Endothelial cell (in vitro differentiated cells): Measurements from ENCODE around the gene N4BP2L2. TPM values are rescaled to one million over a fixed set of nuclear protein-coding genes. Genes with fewer than 3 reads are reported as not detected.
"Not testable (repeated sequence)": the region's sequence is repeated elsewhere in the genome, so short reads cannot be mapped to it uniquely, and the experiment has no call there.

Experiments used
- DNase-seq: peaks from one replicate; pipeline ENCODE4 v3.0.0; 2021; ENCODE audit warnings: low spot score
- H3K27ac Mint-ChIP-seq: one replicate; pipeline ENCODE4 v1.8.0; 2021; ENCODE audit warnings: mixed read lengths, inconsistent platforms; ENCODE audit not compliant: unreplicated experiment
- H3K27me3 Mint-ChIP-seq: one replicate; pipeline ENCODE4 v1.8.0; 2021; ENCODE audit warnings: mild to moderate bottlenecking, moderate library complexity, mixed read lengths, inconsistent platforms; ENCODE audit not compliant: unreplicated experiment
- H3K36me3 Mint-ChIP-seq: one replicate; pipeline ENCODE4 v1.8.0; 2021; ENCODE audit warnings: mild to moderate bottlenecking, low read depth, mixed read lengths, inconsistent platforms; ENCODE audit not compliant: unreplicated experiment
- H3K4me1 Mint-ChIP-seq: one replicate; pipeline ENCODE4 v1.8.0; 2021; ENCODE audit warnings: mild to moderate bottlenecking, mixed read lengths, inconsistent platforms; ENCODE audit not compliant: unreplicated experiment
- H3K4me3 Mint-ChIP-seq: one replicate; pipeline ENCODE4 v1.8.0; 2021; ENCODE audit warnings: mild to moderate bottlenecking, mixed read lengths, inconsistent platforms; ENCODE audit not compliant: unreplicated experiment
- H3K9me3 Mint-ChIP-seq: one replicate; pipeline ENCODE4 v1.8.0; 2021; ENCODE audit warnings: mixed read lengths, inconsistent platforms; ENCODE audit not compliant: unreplicated experiment
- total RNA-seq: library from RNA; stranded (reverse); fragmentation: NEBNext Ultra II Directional; extraction: Animal tissue kit (Norgen Biotek cat#: 25700); gene quantifications from one replicate; pipeline ENCODE4 v1.2.1, GENCODE V29; 2021; ENCODE audit not compliant: unreplicated experiment
- TF ChIP-seq, protein P1 (sequence below): fragments of 200-600 bp; sonication (generic); IDR thresholded peaks from one replicate; pipeline ENCODE4 v1.5.0; 2021; ENCODE audit warnings: antibody characterized with exemption; ENCODE audit not compliant: unreplicated experiment

Gene N4BP2L2
- total RNA-seq, 1 donor from 2014 or later, result 81.1 TPM

DNA sequence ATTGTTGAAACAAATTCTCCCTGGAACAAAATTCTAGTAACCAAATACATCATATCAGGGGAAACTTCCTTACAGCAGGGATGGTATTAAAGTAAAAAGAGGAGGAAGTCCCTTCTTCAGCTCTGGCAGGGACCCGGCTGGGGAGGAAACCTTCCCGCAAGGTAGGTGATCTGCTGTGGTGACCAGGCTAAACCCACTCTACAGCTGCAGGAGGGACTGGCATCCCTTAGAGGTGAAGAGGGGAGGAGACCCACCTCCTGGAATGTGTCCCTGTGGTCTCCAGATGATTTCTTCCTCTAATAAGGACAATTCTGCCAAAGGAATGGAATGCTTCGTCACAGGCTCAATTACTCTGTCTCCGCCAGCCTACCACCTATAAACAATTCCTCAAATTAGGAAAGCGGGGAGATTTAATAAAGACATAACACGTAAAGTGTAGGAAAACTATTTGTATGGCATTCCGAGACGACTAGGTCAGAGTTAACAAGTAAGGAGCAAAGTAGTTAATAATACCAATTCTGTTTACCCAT, 47.0 kb upstream of the N4BP2L2 start:
- Mint-ChIP-seq H3K27me3 (peaks cover 10% of the 10 kb centered on the region), H3K9me3 (no peaks in the 10 kb centered on the region), H3K4me1 (peaks cover 34% of the 10 kb centered on the region), H3K27ac (peak overlapping the region; percentile 64), H3K4me3 (peak overlapping the region; percentile 90), H3K36me3 (peaks cover 8% of the 10 kb centered on the region)
- TF ChIP-seq, protein P1, sequence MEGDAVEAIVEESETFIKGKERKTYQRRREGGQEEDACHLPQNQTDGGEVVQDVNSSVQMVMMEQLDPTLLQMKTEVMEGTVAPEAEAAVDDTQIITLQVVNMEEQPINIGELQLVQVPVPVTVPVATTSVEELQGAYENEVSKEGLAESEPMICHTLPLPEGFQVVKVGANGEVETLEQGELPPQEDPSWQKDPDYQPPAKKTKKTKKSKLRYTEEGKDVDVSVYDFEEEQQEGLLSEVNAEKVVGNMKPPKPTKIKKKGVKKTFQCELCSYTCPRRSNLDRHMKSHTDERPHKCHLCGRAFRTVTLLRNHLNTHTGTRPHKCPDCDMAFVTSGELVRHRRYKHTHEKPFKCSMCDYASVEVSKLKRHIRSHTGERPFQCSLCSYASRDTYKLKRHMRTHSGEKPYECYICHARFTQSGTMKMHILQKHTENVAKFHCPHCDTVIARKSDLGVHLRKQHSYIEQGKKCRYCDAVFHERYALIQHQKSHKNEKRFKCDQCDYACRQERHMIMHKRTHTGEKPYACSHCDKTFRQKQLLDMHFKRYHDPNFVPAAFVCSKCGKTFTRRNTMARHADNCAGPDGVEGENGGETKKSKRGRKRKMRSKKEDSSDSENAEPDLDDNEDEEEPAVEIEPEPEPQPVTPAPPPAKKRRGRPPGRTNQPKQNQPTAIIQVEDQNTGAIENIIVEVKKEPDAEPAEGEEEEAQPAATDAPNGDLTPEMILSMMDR, result no peak
- DNase-seq, result peak; percentile 10

GRCh38 chr13:32582991-32583390, 44.4 kb upstream of the N4BP2L2 start:
- Mint-ChIP-seq H3K36me3 (peaks cover 7% of the 10 kb centered on the region), H3K4me3 (no peak overlapping the region), H3K4me1 (peaks cover 12% of the 10 kb centered on the region), H3K27me3 (peaks cover 10% of the 10 kb centered on the region), H3K9me3 (peaks cover 5% of the 10 kb centered on the region), H3K27ac (no peak overlapping the region)
- TF ChIP-seq, protein P1, result no peak
- DNase-seq, result no peak

DNA sequence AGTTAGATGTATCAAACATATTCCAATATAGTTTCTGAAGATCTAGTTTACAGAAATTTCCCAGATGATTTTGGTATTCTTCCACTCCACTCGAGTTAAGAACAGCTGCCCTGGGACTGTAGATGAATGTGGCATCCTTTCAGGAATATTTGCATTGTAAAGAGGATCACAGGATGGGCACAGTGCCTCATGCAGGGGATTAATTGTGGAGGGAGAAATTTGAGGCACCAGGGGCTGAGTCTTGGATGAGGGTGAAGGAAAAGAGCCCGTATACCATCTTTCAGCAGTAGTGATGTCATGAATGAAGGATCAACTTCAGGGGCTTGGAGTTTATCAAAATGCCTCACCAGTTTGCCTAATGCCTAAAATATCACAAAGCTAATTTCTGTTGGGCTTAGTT, 43.7 kb upstream of the N4BP2L2 start:
- no peak for DNase-seq
- TF ChIP-seq, protein P1, result no peak
- peaks cover 5% of the 10 kb centered on the region for H3K27me3 Mint-ChIP-seq
- no peak overlapping the region for H3K27ac Mint-ChIP-seq
- peaks cover 5% of the 10 kb centered on the region for H3K4me1 Mint-ChIP-seq
- no peak overlapping the region for H3K4me3 Mint-ChIP-seq
- peaks cover 8% of the 10 kb centered on the region for H3K9me3 Mint-ChIP-seq
- H3K36me3 Mint-ChIP-seq, result peaks cover 3% of the 10 kb centered on the region

- DNase-seq, result no peak
- TF ChIP-seq, protein P1, result peak; percentile 61
- Mint-ChIP-seq H3K4me3 (no peak overlapping the region), H3K27me3 (peaks cover 4% of the 10 kb centered on the region), H3K9me3 (peaks cover 11% of the 10 kb centered on the region), H3K36me3 (peaks cover 9% of the 10 kb centered on the region), H3K4me1 (peaks cover 5% of the 10 kb centered on the region), H3K27ac (no peak overlapping the region)
Observed at GRCh38 chr13:32581177-32581786, 42.7 kb upstream of the N4BP2L2 start.

DNA sequence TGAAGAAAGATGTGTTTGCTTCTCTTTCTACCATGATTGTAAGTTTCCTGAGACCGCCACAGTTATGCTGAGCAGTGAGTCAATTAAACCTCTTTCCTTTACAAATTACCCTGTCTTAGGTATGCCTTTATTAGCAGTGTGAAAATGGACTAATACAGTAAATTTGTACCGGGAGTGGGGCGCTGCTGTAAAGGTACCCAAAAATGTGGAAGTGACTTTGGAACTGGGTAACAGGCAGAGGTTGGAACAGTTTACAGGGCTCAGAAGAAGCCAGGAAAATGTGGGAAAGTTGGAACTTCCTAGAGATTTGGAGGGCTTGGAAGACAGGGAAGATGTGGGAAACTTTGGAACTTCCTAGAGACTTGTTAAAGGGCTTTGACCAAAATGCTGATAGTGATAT, 38.4 kb upstream of the N4BP2L2 start:
- Mint-ChIP-seq H3K27me3 (no peaks in the 10 kb centered on the region), H3K9me3 (peaks cover 11% of the 10 kb centered on the region), H3K4me3 (peak overlapping the region; percentile 77), H3K27ac (no peak overlapping the region), H3K4me1 (no peaks in the 10 kb centered on the region), H3K36me3 (peaks cover 9% of the 10 kb centered on the region)
- TF ChIP-seq, protein P1, result no peak
- no peak for DNase-seq

DNA sequence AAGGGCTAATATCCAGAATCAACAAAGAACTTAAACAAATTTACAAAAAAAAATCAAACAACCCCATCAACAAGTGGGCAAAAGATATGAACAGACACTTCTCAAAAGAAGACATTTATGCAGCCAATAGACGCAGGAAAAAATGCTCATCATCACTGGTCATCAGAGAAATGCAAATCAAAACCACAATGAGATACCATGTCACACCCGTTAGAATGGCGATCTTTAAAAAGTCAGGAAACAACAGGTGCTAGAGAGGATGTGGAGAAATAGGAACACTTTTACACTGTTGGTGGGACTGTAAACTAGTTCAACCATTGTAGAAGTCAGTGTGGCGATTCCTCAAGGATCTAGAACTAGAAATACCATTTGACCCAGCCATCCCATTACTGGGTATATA, 37.1 kb upstream of the N4BP2L2 start:
- H3K36me3 Mint-ChIP-seq, H3K27ac Mint-ChIP-seq, H3K4me3 Mint-ChIP-seq, H3K4me1 Mint-ChIP-seq, DNase-seq, H3K27me3 Mint-ChIP-seq: not testable (repeated sequence)
- H3K9me3 Mint-ChIP-seq, result peaks cover 11% of the 10 kb centered on the region

GRCh38 chr13:32560842-32561241, 22.2 kb upstream of the N4BP2L2 start:
- DNase-seq, H3K9me3 Mint-ChIP-seq, H3K36me3 Mint-ChIP-seq, H3K4me3 Mint-ChIP-seq, H3K27ac Mint-ChIP-seq, H3K4me1 Mint-ChIP-seq, H3K27me3 Mint-ChIP-seq: not testable (repeated sequence)
